H1 (cell line): ENCODE measurements around the gene MICALL2. TPM values are rescaled to one million over a fixed set of nuclear protein-coding genes. Genes with fewer than 3 reads are reported as not detected.

Source experiments
- CTCF ChIA-PET: fragments of 300-600 bp; sonication (Branson Sonifier 250); formaldehyde crosslinking; loops from one replicate; lab custom pipeline; 2021; ENCODE audit not compliant: partially characterized antibody; lab: Charles Lee
- POLR2A ChIA-PET: fragments of 300-600 bp; sonication (Branson Sonifier 250); formaldehyde crosslinking; loops from one replicate; lab custom pipeline; 2021; ENCODE audit warnings: inconsistent platforms; ENCODE audit not compliant: partially characterized antibody; lab: Charles Lee
- DNase-seq, 2 experiments: peaks; one replicate each; pipeline versions ENCODE4 v3.0.0 to v3.0.0-alpha.2; 2010 to 2022; ENCODE audit warnings: low spot score in 2 of 2, low read depth in 1 of 2, mixed read lengths in 1 of 2
- FAIRE-seq: peaks from 2 replicates; lab custom pipeline; 2011; peaks lifted over from hg19 to GRCh38; lab: Jason Lieb, UNC
- H2AFZ ChIP-seq: 2 replicates; pipeline ENCODE4 v1.8.1; 2012; ENCODE audit warnings: low read length, inconsistent platforms
- H2AK5ac ChIP-seq: 2 replicates; pipeline ENCODE4 v1.6.1; 2013; ENCODE audit warnings: low read depth, low read length
- H2BK120ac ChIP-seq: replicated peaks from 2 replicates; pipeline ENCODE3; 2013; ENCODE audit warnings: low read depth, low read length, inconsistent platforms
- H2BK12ac ChIP-seq: 2 replicates; pipeline ENCODE4 v1.6.1; 2013; ENCODE audit warnings: low read depth, low read length
- H2BK15ac ChIP-seq: 2 replicates; pipeline ENCODE4 v1.6.1; 2013; ENCODE audit warnings: low read length
- H2BK20ac ChIP-seq: 2 replicates; pipeline ENCODE4 v1.6.1; 2013; ENCODE audit warnings: low read length
- H2BK5ac ChIP-seq: 2 replicates; pipeline ENCODE4 v1.6.1; 2013; ENCODE audit warnings: low read depth, low read length
- H3K14ac ChIP-seq: 2 replicates; pipeline ENCODE4 v1.6.1; 2013; ENCODE audit warnings: inconsistent platforms; ENCODE audit not compliant: insufficient read length
- H3K18ac ChIP-seq: 2 replicates; pipeline ENCODE4 v1.6.1; 2013; ENCODE audit warnings: low read length; ENCODE audit errors: extremely low read depth
- H3K23ac ChIP-seq: 2 replicates; pipeline ENCODE4 v1.6.1; 2013; ENCODE audit warnings: inconsistent platforms; ENCODE audit not compliant: insufficient read length
- H3K23me2 ChIP-seq: 2 replicates; pipeline ENCODE4 v1.6.1; 2013; ENCODE audit warnings: low read depth, low read length
- H3K27ac ChIP-seq: 2 replicates; pipeline ENCODE4 v1.6.1; 2011; ENCODE audit warnings: low read depth, low read length, inconsistent platforms
- H3K27me3 ChIP-seq, 4 experiments: replicated peaks in 1 of 4; 1 replicate in 1 of 4; 2 replicates in 3 of 4; pipeline versions ENCODE4 v1.6.1 to v1.8.1; 2011 to 2013; ENCODE audit warnings: low read length in 3 of 4, mild to moderate bottlenecking in 3 of 4, inconsistent platforms in 2 of 4, mixed read lengths in 2 of 4, moderate library complexity in 1 of 4; ENCODE audit not compliant: control insufficient read depth in 3 of 4, insufficient read depth in 3 of 4; ENCODE audit errors: extremely low read depth in 1 of 4
- H3K36me3 ChIP-seq, 4 experiments: 2 replicates each; pipeline versions ENCODE4 v1.6.1 to v1.8.1; 2011 to 2013; ENCODE audit warnings: mild to moderate bottlenecking in 4 of 4, low read length in 3 of 4, moderate library complexity in 2 of 4, control low read depth in 1 of 4, inconsistent platforms in 1 of 4; ENCODE audit not compliant: insufficient read depth in 4 of 4, control insufficient read depth in 2 of 4
- H3K4ac ChIP-seq: replicated peaks from 2 replicates; pipeline ENCODE3; 2013; ENCODE audit warnings: low read length, low read depth, mixed read lengths, inconsistent platforms; ENCODE audit not compliant: insufficient read length
- H3K4me1 ChIP-seq, 4 experiments: replicated peaks in 1 of 4; 1 replicate in 1 of 4; 2 replicates in 3 of 4; pipeline versions ENCODE4 v1.6.1 to v1.8.1; 2011 to 2013; ENCODE audit warnings: low read length in 3 of 4, inconsistent platforms in 2 of 4, mixed read lengths in 1 of 4; ENCODE audit not compliant: insufficient read depth in 4 of 4, control insufficient read depth in 3 of 4
- H3K4me2 ChIP-seq, 2 experiments: 2 replicates each; pipeline versions ENCODE4 v1.6.1 to v1.8.1; 2011 to 2013; ENCODE audit warnings: low read depth in 2 of 2, low read length in 2 of 2, control low read depth in 1 of 2, inconsistent platforms in 1 of 2, mild to moderate bottlenecking in 1 of 2; ENCODE audit not compliant: insufficient read depth in 1 of 2
- H3K4me3 ChIP-seq, 4 experiments: fragments of 200-600, 300-600 bp in 1 of 4; sonication (generic), shearing (Covaris generic), sonication (Bioruptor Twin) in 1 of 4; 2 replicates each; pipeline versions ENCODE4 v1.5.1 to v1.8.1; 2011 to 2016; ENCODE audit warnings: low read length in 4 of 4, low read depth in 3 of 4, control low read depth in 2 of 4, inconsistent platforms in 2 of 4, mild to moderate bottlenecking in 2 of 4, mixed read lengths in 1 of 4, moderate library complexity in 1 of 4; ENCODE audit not compliant: insufficient read depth in 2 of 4; ENCODE audit errors: extremely low read depth in 1 of 4
- H3K56ac ChIP-seq: replicated peaks from 2 replicates; pipeline ENCODE3; 2013; ENCODE audit warnings: low read depth, mild to moderate bottlenecking, mixed read lengths, low read length, inconsistent platforms; ENCODE audit not compliant: insufficient read length
- H3K79me1 ChIP-seq: 2 replicates; pipeline ENCODE4 v1.6.1; 2013; ENCODE audit warnings: low read depth, low read length, control low read depth
- H3K79me2 ChIP-seq, 2 experiments: 2 replicates each; pipeline versions ENCODE4 v1.6.1 to v1.8.1; 2012 to 2013; ENCODE audit warnings: low read length in 2 of 2, mild to moderate bottlenecking in 2 of 2, inconsistent platforms in 1 of 2; ENCODE audit not compliant: insufficient read depth in 2 of 2, control insufficient read depth in 1 of 2
- H3K9ac ChIP-seq, 4 experiments: replicated peaks in 1 of 4; 1 replicate in 1 of 4; 2 replicates in 3 of 4; pipeline versions ENCODE4 v1.6.1 to v1.8.1; 2011 to 2013; ENCODE audit warnings: low read depth in 3 of 4, low read length in 3 of 4, control low read depth in 2 of 4, mild to moderate bottlenecking in 2 of 4, moderate library complexity in 2 of 4, inconsistent platforms in 1 of 4; ENCODE audit errors: extremely low read depth in 1 of 4
- H3K9me3 ChIP-seq, 2 experiments: 2 replicates each; pipeline versions ENCODE4 v1.6.1 to v1.8.1; 2012 to 2013; ENCODE audit warnings: mild to moderate bottlenecking in 2 of 2, moderate library complexity in 2 of 2, control low read depth in 1 of 2, inconsistent platforms in 1 of 2, low read depth in 1 of 2, low read length in 1 of 2, mixed read lengths in 1 of 2; ENCODE audit not compliant: insufficient read depth in 2 of 2
- H4K20me1 ChIP-seq, 2 experiments: replicated peaks in 1 of 2; 2 replicates each; pipeline versions ENCODE3 to v1.8.1; 2011 to 2013; ENCODE audit warnings: inconsistent platforms in 2 of 2, low read length in 2 of 2, mild to moderate bottlenecking in 1 of 2; ENCODE audit not compliant: insufficient read depth in 2 of 2, control insufficient read depth in 1 of 2
- H4K5ac ChIP-seq: 2 replicates; pipeline ENCODE4 v1.6.1; 2013; ENCODE audit warnings: low read length, low read depth, mixed read lengths, inconsistent platforms; ENCODE audit not compliant: insufficient read length
- H4K8ac ChIP-seq: 2 replicates; pipeline ENCODE4 v1.8.0; 2013; ENCODE audit warnings: mild to moderate bottlenecking, moderate library complexity, low read length, inconsistent platforms; ENCODE audit not compliant: insufficient read depth; ENCODE audit errors: extremely low read depth
- H4K91ac ChIP-seq: replicated peaks from 2 replicates; pipeline ENCODE3; 2013; ENCODE audit warnings: low read length, mixed read lengths, inconsistent platforms; ENCODE audit not compliant: insufficient read length
- KDM1A ChIP-seq: fragments of 200-600, 300-600 bp; sonication (generic); IDR thresholded peaks from 2 replicates; pipeline ENCODE4 v1.7.1; 2016; ENCODE audit warnings: mild to moderate bottlenecking, low read length, borderline replicate concordance
- NANOG ChIP-seq: IDR thresholded peaks from 2 replicates; pipeline ENCODE4 v1.6.1; 2011; ENCODE audit warnings: low read length, low read depth, mild to moderate bottlenecking, inconsistent platforms; ENCODE audit not compliant: insufficient read depth, poor library complexity, severe bottlenecking
- SIX5 ChIP-seq: IDR thresholded peaks from 2 replicates; pipeline ENCODE4 v1.6.1; 2011; ENCODE audit warnings: mild to moderate bottlenecking, low read depth, low read length
- WGBS, 2 experiments: shearing (Covaris generic) in 1 of 2; methylation state at CpG; one replicate each; pipeline versions ENCODE4 v1.1.6 to v1.1.7; 2013 to 2015; ENCODE audit warnings: low lambda C conversion rate in 2 of 2, mixed read lengths in 2 of 2, inconsistent platforms in 1 of 2, low coverage in 1 of 2, missing lambda C conversion rate in 1 of 2; ENCODE audit not compliant: insufficient replicate concordance in 2 of 2, insufficient coverage in 1 of 2, insufficient read length in 1 of 2; ENCODE audit errors: extremely low coverage in 1 of 2, missing lambda C conversion rate in 1 of 2; 5-methylcytosine and 5-hydroxymethylcytosine counted together
- polyA plus RNA-seq, 7 experiments: library from polyadenylated mRNA; depleted of rRNA in 3 of 7; stranded (reverse) in 5 of 7; unstranded in 2 of 7; fragments of >200 nt in 5 of 7; fragments of 200-250 nt in 2 of 7; gene quantifications; 1 replicate in 5 of 7; 2 replicates in 1 of 7; 4 replicates in 1 of 7; pipeline versions ENCODE4 v1.2.1 to v1.2.3, GENCODE V29; 2011 to 2013; ENCODE audit warnings: missing spikeins in 2 of 7, mixed read lengths in 2 of 7
- total RNA-seq: library from RNA; stranded (reverse); fragmentation: NEBNext Ultra II Directional; extraction: Animal tissue kit (Norgen Biotek cat#: 25700); gene quantifications from 2 replicates; pipeline ENCODE4 v1.2.1, GENCODE V29; 2021

The MICALL2 gene
- total and polyA plus RNA-seq, 2 of the 8 experiments (the other 6 are each of a cell fraction or from before 2014, with no cell fraction given) = 5.3 to 8.5 TPM

DNA sequence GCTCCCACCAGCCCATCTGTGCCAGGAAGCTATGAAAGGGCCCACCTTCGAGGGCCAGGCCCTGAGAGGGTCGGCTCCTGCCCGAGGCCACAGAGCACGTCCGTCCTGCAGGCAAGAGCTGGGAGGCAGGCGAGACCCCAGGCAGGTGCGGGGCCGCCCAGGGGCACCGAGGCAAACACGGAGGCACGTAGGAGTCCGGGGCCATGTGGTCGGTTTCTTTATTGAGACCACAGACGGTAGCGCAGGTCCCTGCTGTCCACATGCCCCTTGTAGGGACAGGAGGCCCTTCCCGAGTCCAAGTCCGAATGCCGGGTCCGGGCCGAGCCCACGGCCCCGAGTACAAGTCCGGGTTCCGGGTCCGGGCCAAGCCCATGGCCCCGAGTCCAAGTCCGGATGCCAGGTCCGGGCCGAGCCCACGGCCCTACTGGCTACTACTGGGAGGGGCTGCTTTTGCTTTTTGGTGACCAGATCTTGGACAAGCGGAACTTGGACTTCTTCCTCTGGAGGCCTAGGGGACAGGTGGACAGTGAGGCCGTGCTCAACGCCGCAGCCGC, 25.0 kb downstream of the MICALL2 start:
- Histone ChIP-seq H4K91ac (no peak overlapping the region), H2BK12ac (0 out of 2 replicates have a peak overlapping the region, but pooled peaks have one; percentile 17), H3K4me1 (peaks cover 0 to 7% (median 5%) of the 10 kb centered on the region in 4 experiments; a peak in 5 of 7 replicates), H2BK120ac (no peak overlapping the region), H3K4me3 (no peak overlapping the region), H3K79me1 (no peaks in the 10 kb centered on the region), H2BK20ac (no peak overlapping the region), H2AFZ (no peak overlapping the region), H3K23ac (no peak overlapping the region), H2AK5ac (no peak overlapping the region), H3K9ac (no peak overlapping the region), H3K18ac (no peak overlapping the region), H3K56ac (no peak overlapping the region), H3K27me3 (no peaks in the 10 kb centered on the region), H4K5ac (no peak overlapping the region), H4K8ac (no peak overlapping the region), H4K20me1 (peaks cover 0 to 2% of the 10 kb centered on the region in 2 experiments), H2BK15ac (no peak overlapping the region), H3K9me3 (no peaks in the 10 kb centered on the region), H3K14ac (no peak overlapping the region), H2BK5ac (no peak overlapping the region), H3K23me2 (no peaks in the 10 kb centered on the region), H3K4me2 (no peak overlapping the region), H3K4ac (no peak overlapping the region), H3K36me3 (no peaks in the 10 kb centered on the region), H3K79me2 (peaks cover 0 to 1% of the 10 kb centered on the region in 2 experiments; a peak in 1 of 4 replicates), H3K27ac (no peak overlapping the region)
- POLR2A ChIA-PET = interaction anchor here (1.9 kb wide), 1 partner anchor 14 kb away, joined by 4 read pairs; no protein-coding TSS in a partner anchor
- CTCF ChIA-PET = interaction anchor here (0.9 to 4.6 kb wide), 10 partner anchors 12 to 441 kb away, joined by 3 to 62 read pairs (median 14); no protein-coding TSS in a partner anchor
- no peak for FAIRE-seq
- DNase-seq = no peak
- 92% methylated on average over 27 of the region's 35 CpGs; no CpG with 5 or more reads in 1 of the 2 experiments for WGBS, 2 experiments
- no peak for TF ChIP-seq KDM1A
- no peak for TF ChIP-seq SIX5
- TF ChIP-seq NANOG = no peak
